Astrocyte (in vitro differentiated cells and primary cell): Measurements from ENCODE around the gene CTIF. TPM values are rescaled to one million over a fixed set of nuclear protein-coding genes. Genes with fewer than 3 reads are reported as not detected.

Experiments used
- DNase-seq: peaks from one replicate; pipeline ENCODE4 v3.0.0-alpha.2; 2010; ENCODE audit warnings: low read depth
- FAIRE-seq: peaks from 2 replicates; lab custom pipeline; 2011; peaks lifted over from hg19 to GRCh38; lab: Jason Lieb, UNC
- H2AFZ ChIP-seq: 2 replicates; pipeline ENCODE4 v1.6.0; 2012; ENCODE audit warnings: low read depth, low read length, inconsistent platforms
- H3K27ac ChIP-seq: 2 replicates; pipeline ENCODE4 v1.5.1; 2011; ENCODE audit warnings: low read depth, low read length, inconsistent platforms
- H3K27me3 ChIP-seq: 2 replicates; pipeline ENCODE4 v1.6.0; 2011; ENCODE audit warnings: low read length, inconsistent platforms; ENCODE audit not compliant: insufficient read depth
- H3K36me3 ChIP-seq: 2 replicates; pipeline ENCODE4 v1.5.1; 2011; ENCODE audit warnings: low read length, inconsistent platforms; ENCODE audit not compliant: insufficient read depth
- H3K4me1 ChIP-seq: 2 replicates; pipeline ENCODE4 v1.5.1; 2011; ENCODE audit warnings: low read length, inconsistent platforms; ENCODE audit not compliant: insufficient read depth
- H3K4me2 ChIP-seq: 2 replicates; pipeline ENCODE4 v1.6.0; 2012; ENCODE audit warnings: low read length, inconsistent platforms
- H3K4me3 ChIP-seq: 2 replicates; pipeline ENCODE4 v1.5.1; 2011; ENCODE audit warnings: low read depth, mild to moderate bottlenecking, low read length, inconsistent platforms; ENCODE audit not compliant: insufficient read depth
- H3K79me2 ChIP-seq: 2 replicates; pipeline ENCODE4 v1.6.0; 2012; ENCODE audit warnings: mild to moderate bottlenecking, low read length, inconsistent platforms; ENCODE audit not compliant: insufficient read depth
- H3K9ac ChIP-seq: 2 replicates; pipeline ENCODE4 v1.6.0; 2012; ENCODE audit warnings: mild to moderate bottlenecking, low read length, inconsistent platforms
- H3K9me3 ChIP-seq: 2 replicates; pipeline ENCODE4 v1.5.1; 2012; ENCODE audit warnings: low read depth, mild to moderate bottlenecking, low read length, inconsistent platforms; ENCODE audit not compliant: insufficient read depth
- H4K20me1 ChIP-seq: 2 replicates; pipeline ENCODE4 v1.6.0; 2012; ENCODE audit warnings: low read length, inconsistent platforms; ENCODE audit not compliant: insufficient read depth
- H3K27ac Mint-ChIP-seq: one replicate; pipeline ENCODE4 v1.8.0; 2021; ENCODE audit warnings: mild to moderate bottlenecking, mixed read lengths; ENCODE audit not compliant: unreplicated experiment
- H3K27me3 Mint-ChIP-seq: one replicate; pipeline ENCODE4 v1.8.0; 2021; ENCODE audit warnings: low read depth, mixed read lengths; ENCODE audit not compliant: unreplicated experiment
- H3K36me3 Mint-ChIP-seq: one replicate; pipeline ENCODE4 v1.8.0; 2021; ENCODE audit warnings: low read depth, mixed read lengths; ENCODE audit not compliant: unreplicated experiment
- H3K4me1 Mint-ChIP-seq: one replicate; pipeline ENCODE4 v1.8.0; 2021; ENCODE audit warnings: low read depth, mixed read lengths; ENCODE audit not compliant: unreplicated experiment
- H3K4me3 Mint-ChIP-seq: one replicate; pipeline ENCODE4 v1.8.0; 2021; ENCODE audit warnings: mild to moderate bottlenecking, moderate library complexity, mixed read lengths; ENCODE audit not compliant: unreplicated experiment
- H3K9me3 Mint-ChIP-seq: one replicate; pipeline ENCODE4 v1.8.0; 2021; ENCODE audit warnings: mild to moderate bottlenecking, mixed read lengths; ENCODE audit not compliant: unreplicated experiment
- CTCF ChIP-seq: IDR thresholded peaks from 2 replicates; pipeline ENCODE4 v1.5.1; 2011; ENCODE audit warnings: low read depth, mild to moderate bottlenecking, inconsistent platforms, low read length, moderate library complexity; ENCODE audit not compliant: insufficient read depth
- EZH2 ChIP-seq: IDR thresholded peaks from 2 replicates; pipeline ENCODE4 v1.6.1; 2012; ENCODE audit warnings: mild to moderate bottlenecking, low read length, inconsistent platforms; ENCODE audit not compliant: insufficient read depth
- total RNA-seq: library from RNA; stranded (reverse); gene quantifications from 2 replicates; pipeline ENCODE4 v1.2.1, GENCODE V29; 2021

CTIF gene
- total RNA-seq, 1 donor from 2014 or later: 101 TPM

- H3K4me1 ChIP-seq: no peaks in the 10 kb centered on the region
- H3K36me3 Mint-ChIP-seq: no peaks in the 10 kb centered on the region
- no peaks in the 10 kb centered on the region for H3K27me3 ChIP-seq
- no peaks in the 10 kb centered on the region for H3K79me2 ChIP-seq
- no peaks in the 10 kb centered on the region for H3K9me3 ChIP-seq
- peak overlapping the region; percentile 26 for H3K4me2 ChIP-seq
- no peaks in the 10 kb centered on the region for H3K27me3 Mint-ChIP-seq
- no peak for TF ChIP-seq EZH2
- H3K36me3 ChIP-seq: no peaks in the 10 kb centered on the region
- no peaks in the 10 kb centered on the region for H3K9me3 Mint-ChIP-seq
- peak overlapping the region; percentile 27 for H3K27ac Mint-ChIP-seq
- H3K9ac ChIP-seq: no peak overlapping the region
- H4K20me1 ChIP-seq: no peaks in the 10 kb centered on the region
- no peak for FAIRE-seq
- no peak overlapping the region for H3K4me3 ChIP-seq
- H3K4me1 Mint-ChIP-seq: no peaks in the 10 kb centered on the region
- no peak for DNase-seq
- H3K4me3 Mint-ChIP-seq: no peak overlapping the region
- no peak overlapping the region for H3K27ac ChIP-seq
- peak overlapping the region; percentile 60 for H2AFZ ChIP-seq
Observed at GRCh38 chr18:48514786-48515185, 24.0 kb upstream of the CTIF start.

GRCh38 chr18:48517048-48517447 lies 21.8 kb upstream of the CTIF start:
- Histone ChIP-seq H3K79me2 (no peaks in the 10 kb centered on the region), H3K4me3 (no peak overlapping the region), H3K27ac (no peak overlapping the region), H3K36me3 (no peaks in the 10 kb centered on the region), H3K4me2 (no peak overlapping the region), H3K9me3 (no peaks in the 10 kb centered on the region), H4K20me1 (no peaks in the 10 kb centered on the region), H2AFZ (no peak overlapping the region), H3K27me3 (no peaks in the 10 kb centered on the region), H3K9ac (no peak overlapping the region), H3K4me1 (no peaks in the 10 kb centered on the region)
- no peaks in the 10 kb centered on the region for H3K4me1 Mint-ChIP-seq
- TF ChIP-seq CTCF (no peak), EZH2 (no peak)
- no peaks in the 10 kb centered on the region for H3K36me3 Mint-ChIP-seq
- no peak overlapping the region for H3K4me3 Mint-ChIP-seq
- H3K9me3 Mint-ChIP-seq: no peaks in the 10 kb centered on the region
- FAIRE-seq: no peak
- no peak for DNase-seq
- H3K27ac Mint-ChIP-seq: no peak overlapping the region
- H3K27me3 Mint-ChIP-seq: peaks cover 5% of the 10 kb centered on the region

- Histone ChIP-seq H3K27me3 (no peaks in the 10 kb centered on the region), H3K79me2 (no peaks in the 10 kb centered on the region), H3K4me3 (no peak overlapping the region), H3K9me3 (no peaks in the 10 kb centered on the region), H3K36me3 (no peaks in the 10 kb centered on the region), H3K4me2 (no peak overlapping the region), H3K9ac (no peak overlapping the region), H4K20me1 (no peaks in the 10 kb centered on the region), H3K4me1 (no peaks in the 10 kb centered on the region), H2AFZ (no peak overlapping the region), H3K27ac (no peak overlapping the region)
- FAIRE-seq (no peak), DNase-seq (no peak)
- Mint-ChIP-seq H3K4me3 (no peak overlapping the region), H3K27ac (no peak overlapping the region), H3K27me3 (peaks cover 9% of the 10 kb centered on the region), H3K36me3 (no peaks in the 10 kb centered on the region), H3K9me3 (peaks cover 2% of the 10 kb centered on the region), H3K4me1 (no peaks in the 10 kb centered on the region)
- TF ChIP-seq EZH2 (no peak), CTCF (no peak)
Observed at GRCh38 chr18:48519431-48520100, 19.3 kb upstream of the CTIF start.
